Activated naive CD8-positive, alpha-beta T cell treated with anti-CD3 and anti-CD28 coated beads, Interleukin-2, amount 50 U/mL, for 24 hours (primary cell): ENCODE results near the gene PIGN.
A peak's percentile ranks its signal among the peaks of the same experiment; 100 is the strongest.
"Not testable (repeated sequence)": the region's sequence is repeated elsewhere in the genome, so short reads cannot be mapped to it uniquely, and the experiment has no call there.

Source experiments
- ATAC-seq: fragments of 150-1000 bp; cut with Tn5 transposase; one replicate; pipeline ENCODE4 v1.10.0; 2021
- DNase-seq: peaks from one replicate; pipeline ENCODE4 v3.0.0; 2021
- H3K27ac Mint-ChIP-seq: one replicate; pipeline ENCODE4 v1.8.0; 2021; ENCODE audit warnings: mild to moderate bottlenecking, mixed read lengths
- H3K27me3 Mint-ChIP-seq: one replicate; pipeline ENCODE4 v1.8.0; 2021; ENCODE audit warnings: mixed read lengths
- H3K36me3 Mint-ChIP-seq: one replicate; pipeline ENCODE4 v1.8.0; 2021; ENCODE audit warnings: low read depth, mixed read lengths
- H3K4me1 Mint-ChIP-seq: one replicate; pipeline ENCODE4 v1.8.0; 2021; ENCODE audit warnings: mixed read lengths
- H3K4me3 Mint-ChIP-seq: one replicate; pipeline ENCODE4 v1.8.0; 2021; ENCODE audit warnings: mild to moderate bottlenecking, moderate library complexity, mixed read lengths
- H3K9me3 Mint-ChIP-seq: one replicate; pipeline ENCODE4 v1.8.0; 2021; ENCODE audit warnings: mixed read lengths

Gene PIGN

DNA sequence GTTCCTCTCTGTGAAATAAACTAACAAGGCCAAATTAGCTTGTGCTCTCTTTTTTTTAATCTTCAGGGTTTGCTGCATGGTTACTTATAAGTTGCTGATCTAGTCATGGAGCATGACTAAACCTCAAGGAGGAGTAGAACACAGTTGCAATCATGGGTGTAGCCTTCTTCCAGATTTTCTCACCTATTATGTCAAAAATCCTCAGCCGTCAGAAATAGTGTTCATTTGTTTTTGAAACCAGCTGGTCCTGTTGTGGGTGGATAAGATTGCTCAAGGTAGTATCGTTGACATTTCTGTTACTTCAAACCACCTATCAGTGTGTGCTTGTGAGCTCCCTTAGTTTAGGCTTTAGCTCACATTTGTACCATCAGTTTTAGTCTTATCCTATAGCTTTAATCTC lies 11.4 kb upstream of the PIGN start:
- no peak overlapping the region for H3K27ac Mint-ChIP-seq
- DNase-seq (no peak), ATAC-seq (peak; percentile 79)
- no peaks in the 10 kb centered on the region for H3K9me3 Mint-ChIP-seq
- H3K36me3 Mint-ChIP-seq, result no peaks in the 10 kb centered on the region
- no peaks in the 10 kb centered on the region for H3K27me3 Mint-ChIP-seq
- H3K4me3 Mint-ChIP-seq, result no peak overlapping the region
- H3K4me1 Mint-ChIP-seq, result peaks cover 52% of the 10 kb centered on the region

DNA sequence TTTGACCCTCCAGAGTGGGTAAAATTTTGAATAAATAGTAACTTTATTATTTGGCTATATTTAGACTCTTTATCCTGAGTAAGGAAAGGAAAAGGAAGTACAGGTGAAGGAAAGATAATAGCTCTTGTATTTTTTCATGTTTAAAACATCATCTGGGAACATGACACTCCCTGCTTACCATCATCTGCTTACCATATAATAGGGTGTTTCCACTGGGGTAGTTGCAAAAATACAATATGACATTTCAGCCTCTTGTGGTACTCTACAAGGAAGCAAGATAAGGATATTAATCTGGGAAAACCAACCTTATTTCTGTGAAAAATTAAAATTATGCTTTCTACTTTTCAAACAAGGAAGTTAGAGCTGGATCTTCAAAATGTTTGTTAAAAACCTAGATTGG lies 10.1 kb upstream of the PIGN start:
- DNase-seq (no peak), ATAC-seq (no peak)
- H3K4me1 Mint-ChIP-seq, result peaks cover 65% of the 10 kb centered on the region
- H3K27me3 Mint-ChIP-seq, result no peaks in the 10 kb centered on the region
- no peak overlapping the region for H3K27ac Mint-ChIP-seq
- H3K4me3 Mint-ChIP-seq, result no peak overlapping the region
- no peaks in the 10 kb centered on the region for H3K9me3 Mint-ChIP-seq
- H3K36me3 Mint-ChIP-seq, result peaks cover 3% of the 10 kb centered on the region

DNA sequence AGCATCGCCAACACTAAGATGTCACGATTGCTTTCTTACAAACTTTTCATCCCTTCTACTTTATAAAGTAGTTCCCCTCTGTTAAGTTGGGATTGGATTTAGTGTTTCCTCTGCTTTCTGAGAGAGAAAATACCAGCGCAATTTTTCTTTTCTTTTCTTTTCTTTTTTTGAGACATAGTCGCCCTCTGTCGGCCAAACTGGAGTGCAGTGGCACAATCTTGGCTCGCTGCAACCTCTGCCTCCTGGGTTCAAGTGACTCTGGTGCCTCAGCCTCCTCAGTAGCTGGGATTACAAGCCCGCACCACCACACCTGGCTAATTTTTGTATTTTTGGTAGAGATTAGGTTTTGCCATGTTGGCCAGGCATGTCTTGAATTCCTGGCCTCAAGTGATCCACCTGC lies 9.2 kb upstream of the PIGN start:
- H3K4me1 Mint-ChIP-seq, result peaks cover 74% of the 10 kb centered on the region
- peaks cover 8% of the 10 kb centered on the region for H3K36me3 Mint-ChIP-seq
- H3K4me3 Mint-ChIP-seq, result no peak overlapping the region
- DNase-seq, result no peak
- no peaks in the 10 kb centered on the region for H3K27me3 Mint-ChIP-seq
- H3K9me3 Mint-ChIP-seq, result no peaks in the 10 kb centered on the region
- no peak for ATAC-seq
- no peak overlapping the region for H3K27ac Mint-ChIP-seq

DNA sequence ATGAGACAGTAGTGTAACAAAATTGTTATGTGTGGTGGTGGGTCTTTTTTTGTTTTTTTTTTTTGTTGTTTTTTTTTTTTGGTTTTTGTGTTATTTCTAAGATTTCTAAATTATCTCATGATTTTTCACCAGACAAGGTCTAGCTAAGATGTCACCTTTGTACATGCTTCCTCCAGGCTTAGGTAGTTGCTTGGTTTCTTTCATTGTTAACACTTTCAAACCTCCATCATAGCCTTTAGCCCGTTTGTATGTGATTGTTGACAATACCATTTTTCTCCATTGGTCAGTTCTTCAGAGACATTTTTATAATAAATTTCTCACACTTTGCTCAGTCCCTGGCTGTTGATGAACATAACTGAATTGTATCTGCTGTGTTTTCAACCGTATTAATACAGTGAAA lies 2.4 kb upstream of the PIGN start:
- peaks cover 24% of the 10 kb centered on the region for H3K36me3 Mint-ChIP-seq
- H3K27ac Mint-ChIP-seq, result no peak overlapping the region
- no peak for DNase-seq
- ATAC-seq, result no peak
- H3K9me3 Mint-ChIP-seq, result no peaks in the 10 kb centered on the region
- H3K4me3 Mint-ChIP-seq, result peak overlapping the region; percentile 100
- H3K4me1 Mint-ChIP-seq, result peaks cover 69% of the 10 kb centered on the region
- H3K27me3 Mint-ChIP-seq, result no peaks in the 10 kb centered on the region

DNA sequence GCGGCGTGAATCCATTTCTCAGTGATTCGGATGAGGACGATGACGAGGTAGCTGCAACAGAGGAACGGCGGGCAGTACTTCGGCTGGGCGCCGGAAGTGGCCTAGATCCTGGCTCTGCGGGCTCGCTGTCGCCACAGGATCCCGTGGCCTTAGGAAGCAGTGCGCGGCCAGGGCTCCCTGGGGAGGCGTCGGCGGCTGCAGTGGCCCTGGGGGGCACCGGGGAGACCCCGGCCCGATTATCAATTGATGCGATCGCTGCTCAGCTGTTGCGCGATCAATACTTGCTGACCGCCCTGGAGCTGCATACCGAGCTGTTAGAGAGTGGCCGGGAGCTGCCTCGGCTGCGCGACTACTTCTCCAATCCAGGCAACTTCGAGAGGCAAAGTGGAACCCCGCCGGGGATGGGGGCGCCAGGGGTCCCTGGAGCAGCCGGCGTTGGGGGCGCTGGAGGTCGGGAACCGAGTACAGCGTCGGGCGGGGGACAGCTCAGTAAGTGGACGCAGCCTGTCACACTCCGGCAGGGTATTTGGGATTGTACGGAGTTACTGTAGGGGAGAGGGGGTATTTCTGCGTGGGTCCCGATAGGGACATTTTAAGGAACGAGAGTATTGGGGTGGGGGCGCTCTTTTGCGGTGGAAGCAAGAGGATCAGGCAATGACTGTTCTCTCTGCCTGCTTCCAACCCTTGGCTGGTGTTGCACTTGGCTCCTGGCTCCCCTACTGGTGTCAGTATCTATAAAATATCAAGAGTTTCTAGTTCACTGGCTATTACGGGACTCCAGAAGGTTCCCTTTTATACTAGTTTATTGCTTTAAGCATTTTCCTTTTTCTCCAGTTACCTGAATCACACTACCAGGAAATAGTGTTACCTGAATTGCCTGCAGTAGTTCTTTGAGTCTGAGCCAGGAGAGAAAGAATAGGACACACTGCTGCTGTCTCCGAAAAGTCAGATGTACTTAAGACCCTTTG lies 971 bp upstream of the PIGN start:
- Mint-ChIP-seq H3K27ac (peak overlapping the region; percentile 98), H3K9me3 (no peaks in the 10 kb centered on the region), H3K36me3 (peaks cover 27% of the 10 kb centered on the region), H3K27me3 (no peaks in the 10 kb centered on the region), H3K4me3 (peak overlapping the region; percentile 100), H3K4me1 (peaks cover 59% of the 10 kb centered on the region)
- DNase-seq (peak; percentile 21), ATAC-seq (no peak)

DNA sequence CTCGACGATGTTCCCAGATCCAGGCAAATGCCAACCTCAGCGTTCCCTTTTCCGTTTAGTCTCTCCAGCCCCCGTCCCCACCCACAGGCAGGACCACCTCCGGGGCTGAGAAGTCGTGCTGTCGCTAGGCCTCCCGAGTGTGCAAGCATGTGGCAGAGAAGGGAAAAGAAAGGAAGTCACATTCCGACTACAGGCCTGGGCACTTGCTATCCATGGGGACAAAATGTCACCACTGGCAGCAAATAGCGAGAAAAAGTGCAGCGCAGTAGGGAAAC lies 420 bp downstream of the PIGN start:
- peak overlapping the region; percentile 100 for H3K4me3 Mint-ChIP-seq
- no peaks in the 10 kb centered on the region for H3K9me3 Mint-ChIP-seq
- ATAC-seq, result no peak
- H3K27me3 Mint-ChIP-seq, result no peaks in the 10 kb centered on the region
- peaks cover 45% of the 10 kb centered on the region for H3K4me1 Mint-ChIP-seq
- peak overlapping the region; percentile 98 for H3K27ac Mint-ChIP-seq
- H3K36me3 Mint-ChIP-seq, result peaks cover 23% of the 10 kb centered on the region
- no peak for DNase-seq

DNA sequence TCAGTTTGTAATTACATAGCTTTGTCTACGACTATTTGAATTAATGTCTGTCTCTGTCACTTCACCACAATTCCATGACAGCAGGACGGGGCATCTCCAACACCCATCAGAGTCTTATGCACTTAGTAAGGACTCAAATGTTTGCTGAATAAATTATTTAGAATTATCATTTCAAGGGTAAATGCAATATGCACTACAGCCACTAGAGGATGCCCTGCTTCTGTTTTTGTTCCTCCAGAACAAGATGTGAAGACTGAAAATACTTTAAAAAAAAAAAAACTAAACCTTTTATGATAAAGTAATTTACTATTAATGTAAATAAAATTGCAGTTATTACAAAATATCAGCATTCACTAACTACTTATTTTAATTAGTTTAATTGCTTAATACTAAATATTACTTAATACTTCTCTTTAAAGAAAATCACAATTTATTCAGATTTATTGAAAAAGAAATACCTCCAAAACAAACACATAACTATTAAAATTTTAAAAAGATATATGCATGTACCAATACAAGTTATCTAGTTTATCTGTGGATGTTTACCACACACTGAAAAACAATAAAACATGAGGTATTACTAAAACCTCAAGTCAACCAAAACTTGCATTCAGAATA lies 3.2 kb downstream of the PIGN start:
- no peak overlapping the region for H3K4me3 Mint-ChIP-seq
- H3K4me1 Mint-ChIP-seq, result peaks cover 19% of the 10 kb centered on the region
- no peak overlapping the region for H3K27ac Mint-ChIP-seq
- ATAC-seq, result no peak
- H3K36me3 Mint-ChIP-seq, result peaks cover 5% of the 10 kb centered on the region
- DNase-seq, result peak; percentile 36
- H3K9me3 Mint-ChIP-seq, result no peaks in the 10 kb centered on the region
- no peaks in the 10 kb centered on the region for H3K27me3 Mint-ChIP-seq

DNA sequence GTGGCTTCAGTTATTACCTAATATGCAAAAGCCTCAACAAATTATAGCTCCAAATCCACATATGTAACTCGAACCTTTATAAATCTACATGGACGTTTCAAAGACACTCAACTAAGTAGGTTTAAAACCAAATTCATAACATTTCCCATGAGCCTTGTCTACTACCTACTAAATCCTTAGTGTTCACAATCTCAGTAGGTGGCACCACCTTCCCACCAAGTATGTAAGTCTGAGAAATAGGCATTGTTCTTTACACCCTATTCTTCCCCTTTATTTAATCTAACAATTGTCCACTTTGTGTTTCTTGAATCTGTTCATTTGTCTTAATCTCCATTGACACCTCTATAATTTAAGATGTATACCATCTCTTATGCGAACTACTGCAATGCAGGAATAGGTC lies 4.6 kb downstream of the PIGN start:
- no peak overlapping the region for H3K27ac Mint-ChIP-seq
- peaks cover 4% of the 10 kb centered on the region for H3K36me3 Mint-ChIP-seq
- no peaks in the 10 kb centered on the region for H3K27me3 Mint-ChIP-seq
- H3K4me3 Mint-ChIP-seq, result no peak overlapping the region
- ATAC-seq (no peak), DNase-seq (no peak)
- no peaks in the 10 kb centered on the region for H3K9me3 Mint-ChIP-seq
- H3K4me1 Mint-ChIP-seq, result peaks cover 15% of the 10 kb centered on the region

DNA sequence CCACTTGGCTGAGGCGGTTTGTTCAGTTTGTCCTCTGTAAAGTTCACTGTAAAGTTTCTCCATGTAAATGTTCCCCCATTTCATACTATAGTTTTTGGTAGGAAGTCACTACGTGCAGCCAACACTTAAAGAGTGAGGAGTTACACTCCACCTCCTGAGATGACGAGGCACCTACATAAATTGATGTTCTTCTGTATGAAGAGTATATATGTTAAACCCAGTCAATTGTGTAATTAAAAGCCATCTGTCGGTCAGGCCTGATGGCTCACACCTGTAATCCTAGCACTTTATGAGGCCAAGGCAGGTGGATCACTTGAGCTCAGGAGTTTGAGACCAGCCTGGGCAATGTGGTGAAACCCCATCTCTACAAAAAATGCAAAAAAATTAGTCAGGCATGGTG lies 7.6 kb downstream of the PIGN start:
- Mint-ChIP-seq H3K27me3 (no peaks in the 10 kb centered on the region), H3K27ac (no peak overlapping the region), H3K36me3 (peaks cover 5% of the 10 kb centered on the region), H3K4me1 (no peaks in the 10 kb centered on the region), H3K9me3 (no peaks in the 10 kb centered on the region), H3K4me3 (no peak overlapping the region)
- no peak for ATAC-seq
- DNase-seq, result no peak

DNA sequence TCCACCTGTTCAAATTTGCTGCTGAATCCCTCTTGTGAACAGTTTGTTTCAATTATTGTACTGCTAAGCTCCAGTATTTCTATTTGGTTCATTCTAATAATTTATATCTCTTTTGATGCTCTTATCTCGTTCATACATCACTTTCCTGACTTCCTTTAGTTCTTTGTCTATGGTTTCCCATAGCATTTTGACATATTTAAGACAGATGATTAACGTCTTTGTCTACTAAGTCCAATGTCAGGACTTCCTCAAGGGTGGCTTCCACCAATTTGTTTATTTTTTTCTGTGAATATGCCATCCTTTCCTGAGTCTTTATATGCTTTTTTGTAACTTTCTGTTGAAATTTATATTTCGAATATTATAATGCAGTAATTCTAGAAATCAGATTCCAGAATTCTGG lies 9.6 kb downstream of the PIGN start:
- Mint-ChIP-seq H3K27me3 (no peaks in the 10 kb centered on the region), H3K27ac (no peak overlapping the region), H3K4me3 (no peak overlapping the region), H3K9me3 (no peaks in the 10 kb centered on the region), H3K4me1 (no peaks in the 10 kb centered on the region), H3K36me3 (peaks cover 3% of the 10 kb centered on the region)
- DNase-seq (no peak), ATAC-seq (no peak)

DNA sequence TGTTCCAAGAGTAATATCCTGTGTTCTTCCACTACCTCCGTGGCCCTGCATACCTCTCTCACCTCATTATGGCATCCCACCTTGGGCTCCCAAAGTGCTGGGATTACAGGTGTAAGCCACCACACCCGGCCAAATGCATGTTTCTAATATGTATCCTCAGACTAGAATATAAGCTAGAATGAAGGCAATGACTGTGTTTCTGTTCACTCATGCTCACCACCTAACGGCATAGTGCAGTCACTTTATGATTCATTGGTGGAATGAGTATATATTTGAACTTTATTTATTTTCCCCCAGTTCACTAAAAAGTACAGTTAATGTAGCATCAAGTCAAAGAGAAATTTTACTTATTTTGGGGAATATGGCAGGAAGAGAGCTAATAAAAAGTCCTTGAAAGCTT lies 11.3 kb downstream of the PIGN start:
- H3K36me3 Mint-ChIP-seq, result peaks cover 3% of the 10 kb centered on the region
- no peak overlapping the region for H3K27ac Mint-ChIP-seq
- ATAC-seq, result peak; percentile 61
- no peaks in the 10 kb centered on the region for H3K9me3 Mint-ChIP-seq
- DNase-seq, result no peak
- no peak overlapping the region for H3K4me3 Mint-ChIP-seq
- no peaks in the 10 kb centered on the region for H3K4me1 Mint-ChIP-seq
- no peaks in the 10 kb centered on the region for H3K27me3 Mint-ChIP-seq

DNA sequence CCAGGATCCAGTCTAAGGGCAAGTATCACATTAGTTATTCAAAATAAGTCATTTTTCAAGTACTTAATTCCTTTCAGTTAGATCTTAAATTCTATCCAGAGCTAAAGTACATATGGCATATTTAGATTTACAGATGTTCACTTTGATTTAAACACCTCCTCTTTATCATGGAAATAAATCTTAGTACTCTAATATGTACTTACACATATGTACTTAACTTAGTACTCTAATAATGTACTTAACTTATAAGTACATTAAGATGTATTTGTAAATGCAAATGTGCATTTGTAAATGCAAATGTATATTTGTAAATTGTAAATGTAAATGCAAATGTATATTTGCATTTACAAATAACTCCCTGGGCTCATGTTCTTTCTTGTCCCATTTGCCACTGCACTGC lies 14.6 kb downstream of the PIGN start:
- ATAC-seq, result no peak
- peaks cover 4% of the 10 kb centered on the region for H3K9me3 Mint-ChIP-seq
- H3K36me3 Mint-ChIP-seq, result peaks cover 3% of the 10 kb centered on the region
- H3K4me3 Mint-ChIP-seq, result no peak overlapping the region
- no peaks in the 10 kb centered on the region for H3K4me1 Mint-ChIP-seq
- no peak for DNase-seq
- H3K27ac Mint-ChIP-seq, result no peak overlapping the region
- no peaks in the 10 kb centered on the region for H3K27me3 Mint-ChIP-seq

DNA sequence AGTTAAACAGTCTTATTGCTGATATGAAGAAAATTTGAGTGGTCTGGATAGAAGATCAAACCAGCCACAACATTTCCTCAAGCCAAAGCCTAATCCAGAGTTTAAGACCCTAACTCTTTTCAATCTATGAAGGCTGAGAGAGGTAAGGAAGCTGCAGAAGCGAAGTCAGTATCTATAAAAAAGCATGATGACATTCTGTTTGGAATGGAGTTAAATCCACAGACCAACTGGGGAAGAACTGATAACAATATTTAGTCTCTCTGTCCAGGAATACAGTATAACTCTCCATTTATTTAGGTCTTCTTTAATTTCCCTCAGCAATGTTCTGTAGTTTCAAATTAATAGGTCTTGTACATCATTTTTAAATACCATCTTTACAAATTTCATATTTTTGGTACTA lies 16.0 kb downstream of the PIGN start:
- Mint-ChIP-seq H3K27ac (no peak overlapping the region), H3K4me3 (no peak overlapping the region), H3K4me1 (no peaks in the 10 kb centered on the region), H3K9me3 (peaks cover 11% of the 10 kb centered on the region), H3K36me3 (peaks cover 10% of the 10 kb centered on the region), H3K27me3 (no peaks in the 10 kb centered on the region)
- ATAC-seq (no peak), DNase-seq (no peak)

DNA sequence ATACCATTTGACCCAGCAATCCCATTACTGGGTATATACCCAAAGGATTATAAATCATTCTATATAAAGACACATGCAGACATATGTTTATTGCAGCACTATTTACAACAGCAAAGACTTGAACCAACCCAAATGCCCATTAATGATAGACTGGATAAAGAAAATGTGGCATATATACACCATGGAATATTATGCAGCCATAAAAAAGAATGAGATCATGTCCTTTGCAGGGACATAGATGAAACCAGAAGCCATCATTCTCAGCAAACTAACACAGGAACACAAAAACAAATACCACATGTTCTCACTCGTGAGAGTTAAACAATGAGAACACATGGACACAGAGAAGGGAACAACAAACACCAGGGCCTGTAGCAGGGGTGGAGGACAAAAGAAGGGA lies 20.3 kb downstream of the PIGN start:
- not testable (repeated sequence) for H3K27me3 Mint-ChIP-seq

DNA sequence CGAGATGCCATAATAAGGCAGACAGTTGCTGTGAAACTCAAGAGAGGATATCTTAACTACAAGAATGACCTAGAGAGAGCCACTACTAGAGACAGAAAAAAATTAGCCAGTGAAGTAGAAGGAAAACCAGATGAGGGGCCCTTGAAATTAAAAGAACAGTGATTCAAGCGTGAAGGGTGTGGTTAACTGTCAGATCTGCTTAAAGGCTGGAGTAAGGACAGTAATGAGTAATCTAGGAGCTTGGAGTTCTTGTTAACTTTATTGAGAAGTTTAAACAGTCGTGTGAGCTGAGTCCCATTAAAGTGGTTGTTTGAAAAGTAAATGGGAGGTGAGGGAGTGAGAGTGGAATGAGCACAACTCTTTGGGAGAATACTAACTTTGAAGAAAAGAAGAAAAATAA lies 21.3 kb downstream of the PIGN start:
- H3K4me3 Mint-ChIP-seq, result no peak overlapping the region
- H3K27ac Mint-ChIP-seq, result no peak overlapping the region
- DNase-seq (no peak), ATAC-seq (no peak)
- peaks cover 7% of the 10 kb centered on the region for H3K4me1 Mint-ChIP-seq
- peaks cover 17% of the 10 kb centered on the region for H3K36me3 Mint-ChIP-seq
- H3K27me3 Mint-ChIP-seq, result no peaks in the 10 kb centered on the region
- peaks cover 18% of the 10 kb centered on the region for H3K9me3 Mint-ChIP-seq

More for the DNA sequence above, 20.3 kb downstream of the PIGN start:
- DNase-seq, H3K4me1 Mint-ChIP-seq, H3K27ac Mint-ChIP-seq, ATAC-seq, H3K4me3 Mint-ChIP-seq: not testable (repeated sequence)
- peaks cover 12% of the 10 kb centered on the region for H3K36me3 Mint-ChIP-seq
- peaks cover 18% of the 10 kb centered on the region for H3K9me3 Mint-ChIP-seq
